ENCODE measurements around the gene CD7. TPM values are rescaled to one million over a fixed set of nuclear protein-coding genes. Genes with fewer than 3 reads are reported as not detected.

The CD7 gene
- total and polyA plus RNA-seq, 9 of the 15 experiments (the other 6 are each of a cell fraction or from before 2014, with no cell fraction given) = 0.21 to 0.35 TPM; not detected in 7

GRCh38 chr17:82297714-82298537 is 19.5 kb downstream of the CD7 start (continued):
- TF ChIP-seq ATF3 (IDR thresholded peaks at IDR 0.05) (peak; percentile 83), ATF3 (CRISPR knock-in tag; conservative IDR thresholded peaks at IDR 0.05) (no peak), SMARCA5 (IDR thresholded peaks at IDR 0.05) (0 out of 2 replicates have a peak, but pooled peaks have one; percentile 25), ZNF124 (CRISPR knock-in tag; IDR thresholded peaks at IDR 0.05) (no peak), E2F3 (CRISPR knock-in tag; IDR thresholded peaks at IDR 0.05) (0 out of 2 replicates have a peak, but pooled peaks have one; percentile 49), ZNF584 (CRISPR knock-in tag; IDR thresholded peaks at IDR 0.05; ENCODE audit: low read depth) (0 out of 2 replicates have a peak, but pooled peaks have one; percentile 28), GABPA (tag; conservative IDR thresholded peaks at IDR 0.05; ENCODE audit: low read depth) (peak; percentile 85), ZBTB40 (IDR thresholded peaks at IDR 0.05) (peak; percentile 68), ZBTB40 (CRISPR knock-in tag; IDR thresholded peaks at IDR 0.05) (no peak), CAMTA2 (CRISPR knock-in tag; conservative IDR thresholded peaks at IDR 0.05) (no peak), CREBBP (IDR thresholded peaks at IDR 0.05; ENCODE audit: low read depth, low read length) (no peak), UBTF (IDR thresholded peaks at IDR 0.05; ENCODE audit: borderline replicate concordance in 1 of 2, low read depth in 2 of 2, low read length in 2 of 2) (peak; percentile 77 to 92; a peak in 3 of 4 replicates), SMARCA4 (IDR thresholded peaks at IDR 0.05) (peak; percentile 65; the same call in 1 of the 2 replicates)

Measured in K562 (cell line).